MM.1S (cell line): ENCODE results near the gene TACR2.

Experiments
- DNase-seq: peaks from one replicate; pipeline ENCODE4 v3.0.0-alpha.2; 2015
- H2AFZ ChIP-seq: fragments of 300-600 bp; sonication (generic); 2 replicates; pipeline ENCODE4 v1.6.0; 2016; ENCODE audit warnings: antibody characterized with exemption, low read length
- H3F3A ChIP-seq: fragments of 300-600 bp; sonication (generic); 2 replicates; pipeline ENCODE4 v1.6.1; 2016; ENCODE audit warnings: mild to moderate bottlenecking, antibody characterized with exemption, low read length, moderate library complexity, mixed read lengths; ENCODE audit not compliant: insufficient read depth
- H3K27ac ChIP-seq: fragments of 300-600 bp; sonication (generic); 2 replicates; pipeline ENCODE4 v1.5.1; 2016; ENCODE audit warnings: mild to moderate bottlenecking, low read length
- H3K27me3 ChIP-seq: fragments of 300-600 bp; sonication (generic); replicated peaks from 2 replicates; pipeline ENCODE4 v1.6.0; 2016; ENCODE audit warnings: low read length; ENCODE audit not compliant: insufficient read depth
- H3K36me3 ChIP-seq: fragments of 300-600 bp; sonication (generic); replicated peaks from 2 replicates; pipeline ENCODE4 v1.6.1; 2016; ENCODE audit warnings: mild to moderate bottlenecking, low read length, mixed read lengths; ENCODE audit not compliant: insufficient read depth
- H3K4me1 ChIP-seq: fragments of 300-600 bp; sonication (generic); 2 replicates; pipeline ENCODE4 v1.6.1; 2016; ENCODE audit warnings: low read length, mixed read lengths
- H3K4me2 ChIP-seq: fragments of 300-600 bp; sonication (generic); 2 replicates; pipeline ENCODE4 v1.6.0; 2016; ENCODE audit warnings: low read depth, low read length
- H3K4me3 ChIP-seq: fragments of 300-600 bp; sonication (generic); 2 replicates; pipeline ENCODE4 v1.5.1; 2016; ENCODE audit warnings: low read length, mixed read lengths
- H3K79me2 ChIP-seq: fragments of 300-600 bp; sonication (generic); 2 replicates; pipeline ENCODE4 v1.6.1; 2016; ENCODE audit warnings: mixed run types, low read length, mixed read lengths
- H3K9ac ChIP-seq: fragments of 300-600 bp; sonication (generic); 2 replicates; pipeline ENCODE4 v1.6.1; 2016; ENCODE audit warnings: low read length, mixed read lengths
- H3K9me2 ChIP-seq: fragments of 300-600 bp; sonication (generic); replicated peaks from 2 replicates; pipeline ENCODE4 v1.6.1; 2016; ENCODE audit warnings: mild to moderate bottlenecking, low read length, mixed read lengths; ENCODE audit not compliant: insufficient read depth
- H3K9me3 ChIP-seq: fragments of 300-600 bp; sonication (generic); replicated peaks from 2 replicates; pipeline ENCODE4 v1.6.1; 2016; ENCODE audit warnings: mild to moderate bottlenecking, low read length, mixed read lengths; ENCODE audit not compliant: insufficient read depth
- H4K20me1 ChIP-seq: fragments of 300-600 bp; sonication (generic); 2 replicates; pipeline ENCODE4 v1.6.1; 2016; ENCODE audit warnings: mild to moderate bottlenecking, low read length, moderate library complexity, mixed read lengths; ENCODE audit not compliant: insufficient read depth
- EZH2 ChIP-seq: fragments of 300-600 bp; sonication (generic); optimal IDR thresholded peaks from 2 replicates; pipeline ENCODE3; 2017; ENCODE audit warnings: low read depth, mild to moderate bottlenecking, antibody characterized with exemption, low read length, mixed read lengths
- EZH2phosphoT487 ChIP-seq: fragments of 300-600 bp; sonication (generic); IDR thresholded peaks from 2 replicates; pipeline ENCODE4 v1.6.1; 2018; ENCODE audit warnings: antibody characterized with exemption, low read length
- TF ChIP-seq, protein P1 (sequence below): fragments of 300-600 bp; sonication (generic); IDR thresholded peaks from 2 replicates; pipeline ENCODE4 v1.5.1; 2016; ENCODE audit warnings: antibody characterized with exemption, low read length, mixed read lengths

The TACR2 gene

GRCh38 chr10:69408318-69409175 is 8.2 kb downstream of the TACR2 start:
- no peaks in the 10 kb centered on the region; the same call in 1 of the 2 replicates for H3K27me3 ChIP-seq
- peaks cover 10% of the 10 kb centered on the region for H3K4me1 ChIP-seq
- peaks cover 4% of the 10 kb centered on the region for H3F3A ChIP-seq
- H3K9ac ChIP-seq, result peak overlapping the region; percentile 60
- H3K4me2 ChIP-seq, result peak overlapping the region; percentile 79
- H3K9me2 ChIP-seq, result no peaks in the 10 kb centered on the region
- no peaks in the 10 kb centered on the region for H3K36me3 ChIP-seq
- H4K20me1 ChIP-seq, result no peaks in the 10 kb centered on the region
- no peaks in the 10 kb centered on the region for H3K9me3 ChIP-seq
- H3K79me2 ChIP-seq, result no peaks in the 10 kb centered on the region
- peak overlapping the region; percentile 49; the same call in 1 of the 2 replicates for H3K27ac ChIP-seq
- H3K4me3 ChIP-seq, result peak overlapping the region; percentile 43; the same call in 1 of the 2 replicates
- TF ChIP-seq, protein P1, sequence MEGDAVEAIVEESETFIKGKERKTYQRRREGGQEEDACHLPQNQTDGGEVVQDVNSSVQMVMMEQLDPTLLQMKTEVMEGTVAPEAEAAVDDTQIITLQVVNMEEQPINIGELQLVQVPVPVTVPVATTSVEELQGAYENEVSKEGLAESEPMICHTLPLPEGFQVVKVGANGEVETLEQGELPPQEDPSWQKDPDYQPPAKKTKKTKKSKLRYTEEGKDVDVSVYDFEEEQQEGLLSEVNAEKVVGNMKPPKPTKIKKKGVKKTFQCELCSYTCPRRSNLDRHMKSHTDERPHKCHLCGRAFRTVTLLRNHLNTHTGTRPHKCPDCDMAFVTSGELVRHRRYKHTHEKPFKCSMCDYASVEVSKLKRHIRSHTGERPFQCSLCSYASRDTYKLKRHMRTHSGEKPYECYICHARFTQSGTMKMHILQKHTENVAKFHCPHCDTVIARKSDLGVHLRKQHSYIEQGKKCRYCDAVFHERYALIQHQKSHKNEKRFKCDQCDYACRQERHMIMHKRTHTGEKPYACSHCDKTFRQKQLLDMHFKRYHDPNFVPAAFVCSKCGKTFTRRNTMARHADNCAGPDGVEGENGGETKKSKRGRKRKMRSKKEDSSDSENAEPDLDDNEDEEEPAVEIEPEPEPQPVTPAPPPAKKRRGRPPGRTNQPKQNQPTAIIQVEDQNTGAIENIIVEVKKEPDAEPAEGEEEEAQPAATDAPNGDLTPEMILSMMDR, result peak; percentile 48
- no peak for TF ChIP-seq EZH2
- no peak for TF ChIP-seq EZH2phosphoT487
- peak; percentile 96 for DNase-seq
- peak overlapping the region; percentile 85 for H2AFZ ChIP-seq

DNA sequence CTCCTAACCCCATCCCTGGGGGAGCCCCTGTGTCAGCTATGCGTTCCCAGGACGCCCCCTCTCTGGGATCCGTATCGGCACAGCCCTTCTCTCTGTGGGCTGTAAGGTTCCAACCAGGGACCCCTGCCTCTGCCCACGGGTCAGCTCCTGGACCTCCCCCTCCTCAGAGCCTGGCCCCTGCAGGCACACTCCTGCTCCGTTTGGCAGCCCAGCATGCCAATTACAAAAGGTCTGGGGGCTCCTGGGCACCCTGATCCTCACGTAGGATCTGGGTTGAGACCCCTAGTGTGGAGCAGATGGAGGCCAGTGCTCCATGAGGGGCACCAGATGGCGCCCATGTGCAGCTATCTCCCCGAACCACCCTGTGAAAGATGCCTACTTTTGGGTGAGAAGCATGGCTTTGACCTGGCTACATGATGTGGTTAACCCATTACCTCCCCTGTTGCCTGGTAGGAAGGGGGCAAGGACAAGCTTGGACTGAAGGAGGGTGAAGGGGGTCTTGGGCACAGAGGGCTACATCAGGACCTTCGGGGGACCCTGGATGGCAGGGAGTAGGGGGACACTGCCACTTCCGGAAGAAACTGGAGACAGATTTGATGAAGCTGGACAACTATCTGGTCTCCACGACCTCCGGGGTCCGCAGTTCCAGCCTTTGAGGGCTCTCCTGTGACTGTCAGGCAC is 9.0 kb downstream of the TACR2 start:
- Histone ChIP-seq H2AFZ (peak overlapping the region; percentile 84), H3K9me3 (no peaks in the 10 kb centered on the region), H3F3A (peaks cover 4% of the 10 kb centered on the region), H3K4me2 (peak overlapping the region; percentile 76; the same call in 1 of the 2 replicates), H3K9ac (peak overlapping the region; percentile 60; the same call in 1 of the 2 replicates), H3K4me1 (peaks cover 10% of the 10 kb centered on the region), H3K9me2 (no peaks in the 10 kb centered on the region), H4K20me1 (no peaks in the 10 kb centered on the region), H3K27me3 (no peaks in the 10 kb centered on the region), H3K4me3 (peak overlapping the region; percentile 34; the same call in 1 of the 2 replicates), H3K79me2 (no peaks in the 10 kb centered on the region), H3K36me3 (no peaks in the 10 kb centered on the region), H3K27ac (no peak overlapping the region)
- TF ChIP-seq EZH2, result no peak
- TF ChIP-seq, protein P1, result peak; percentile 60
- no peak for TF ChIP-seq EZH2phosphoT487
- peak; percentile 45 for DNase-seq

DNA sequence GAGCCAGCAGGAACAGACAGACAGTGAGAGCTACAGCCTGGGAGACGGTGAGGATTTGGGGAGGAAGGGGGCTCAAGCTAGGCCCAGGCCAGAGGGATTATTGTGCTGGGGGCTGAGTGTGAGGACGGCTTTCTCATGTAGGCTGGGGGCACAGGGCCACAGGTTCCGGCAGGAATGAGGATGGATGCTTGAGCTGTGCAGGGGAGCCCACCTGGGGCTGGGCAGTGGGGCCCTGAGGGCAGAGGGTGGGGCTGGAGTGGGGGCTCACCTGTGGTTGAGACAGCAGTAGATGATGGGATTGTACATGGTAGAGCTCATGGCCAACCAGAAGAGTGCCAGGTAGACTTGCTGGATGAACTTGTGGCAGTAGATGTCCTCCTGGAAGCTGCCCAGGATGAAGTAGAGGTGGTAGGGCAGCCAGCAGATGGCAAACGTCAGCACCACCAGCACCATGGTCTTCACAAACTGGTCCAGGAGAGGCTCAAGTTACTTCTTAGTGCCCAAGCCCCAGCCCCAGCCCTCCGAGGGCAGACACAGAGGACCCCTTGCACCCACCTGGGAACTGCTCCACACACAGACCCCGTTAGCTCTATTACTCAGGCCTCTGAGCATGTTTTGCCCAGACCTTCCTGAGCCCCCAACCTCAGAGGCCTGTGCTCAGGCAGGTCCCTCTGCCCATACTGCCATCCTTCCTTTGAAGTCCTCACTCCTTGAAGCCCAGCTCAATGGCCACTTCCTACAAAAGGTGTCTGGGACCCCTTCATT is 9.7 kb downstream of the TACR2 start:
- H3K9me3 ChIP-seq, result no peaks in the 10 kb centered on the region
- no peak for DNase-seq
- peaks cover 10% of the 10 kb centered on the region for H3K4me1 ChIP-seq
- no peaks in the 10 kb centered on the region for H4K20me1 ChIP-seq
- H3K9ac ChIP-seq, result no peak overlapping the region
- H3K4me2 ChIP-seq, result no peak overlapping the region
- no peak overlapping the region for H3K27ac ChIP-seq
- H3K9me2 ChIP-seq, result no peaks in the 10 kb centered on the region
- peaks cover 4% of the 10 kb centered on the region for H3F3A ChIP-seq
- H2AFZ ChIP-seq, result no peak overlapping the region
- no peak overlapping the region for H3K4me3 ChIP-seq
- no peak for TF ChIP-seq EZH2
- TF ChIP-seq EZH2phosphoT487, result no peak
- TF ChIP-seq, protein P1, result no peak
- no peaks in the 10 kb centered on the region for H3K79me2 ChIP-seq
- H3K27me3 ChIP-seq, result no peaks in the 10 kb centered on the region
- H3K36me3 ChIP-seq, result no peaks in the 10 kb centered on the region
